Hematopoietic multipotent progenitor cell treated with erythropoietin and hydrocortisone succinate and interleukin-3 and kit ligand, for 6 days (in vitro differentiated cells): Measurements from ENCODE around the gene POU2F3.

Experiments used
- DNase-seq: peaks from one replicate; pipeline ENCODE4 v3.0.0-alpha.2; 2015

POU2F3 gene

DNA sequence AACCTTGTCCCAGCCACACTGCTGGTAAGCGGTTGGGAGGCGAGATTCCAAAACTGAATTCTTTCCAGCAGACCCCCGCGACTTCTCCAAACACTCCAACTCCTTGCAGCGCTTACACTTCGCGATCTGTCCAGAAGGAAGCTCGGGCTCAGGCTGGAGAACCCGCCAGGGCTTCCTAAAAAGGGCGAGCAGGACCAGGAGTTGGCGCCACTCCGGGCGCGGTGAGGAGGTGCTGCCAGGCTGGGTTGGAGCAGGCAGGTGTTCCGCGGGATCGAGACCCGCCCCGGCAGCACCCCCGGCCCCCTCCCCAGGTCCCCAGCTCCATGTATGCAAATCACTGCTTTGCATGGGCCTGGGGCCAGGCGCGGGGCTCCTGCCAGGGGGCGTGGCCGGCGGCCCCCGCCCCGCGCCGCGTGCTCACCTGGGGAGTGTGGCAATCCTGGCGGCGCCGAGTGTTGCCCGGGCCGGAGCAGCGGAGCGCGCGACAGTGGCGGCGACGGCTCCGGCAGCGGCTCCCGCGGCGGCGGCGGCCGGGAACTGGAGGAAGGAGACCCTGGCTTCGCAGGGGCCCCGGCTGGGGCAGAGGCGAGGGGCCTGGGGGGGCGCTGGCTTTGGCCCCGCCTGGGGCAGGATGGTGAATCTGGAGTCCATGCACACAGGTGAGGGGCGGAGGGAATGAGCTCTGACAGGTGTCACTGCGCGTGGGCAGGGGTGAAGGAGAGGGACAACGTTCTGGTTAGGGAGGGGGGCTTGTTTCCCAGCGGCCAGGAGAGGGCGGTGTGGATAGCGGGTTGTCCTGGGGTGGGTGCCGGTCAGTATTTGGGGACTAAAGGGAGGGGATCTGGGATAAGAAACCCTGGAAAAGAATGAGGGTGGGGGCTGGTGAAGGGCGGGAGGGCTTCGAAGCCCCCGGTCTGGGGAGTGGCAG is at the start of gene POU2F3:
Gene POU2F3 (plus strand): TSS at position 428 of the 928 bp plus-strand sequence. CDS start 204 bp downstream, at position 632.
- no peak for DNase-seq

DNA sequence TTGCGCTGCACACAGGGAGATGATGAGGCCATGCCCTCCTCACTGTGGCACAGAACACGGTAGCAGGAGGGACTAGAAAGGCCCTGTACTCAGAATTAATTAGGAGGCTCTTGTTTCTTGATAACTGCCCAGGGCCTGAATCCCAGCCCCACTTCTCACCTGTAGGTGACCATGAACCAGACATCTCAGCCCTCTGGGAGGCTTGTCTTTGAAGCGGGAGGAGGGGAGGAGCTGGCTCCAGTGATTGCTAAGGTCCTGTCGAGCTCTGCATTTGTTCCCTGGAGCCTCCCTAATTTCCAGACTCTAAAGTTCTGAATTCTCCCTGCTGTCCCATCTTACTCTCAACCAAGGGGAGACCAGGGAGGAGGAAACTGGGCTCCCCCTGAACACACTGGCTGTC is 48.9 kb upstream of the POU2F3 start:
- no peak for DNase-seq

DNA sequence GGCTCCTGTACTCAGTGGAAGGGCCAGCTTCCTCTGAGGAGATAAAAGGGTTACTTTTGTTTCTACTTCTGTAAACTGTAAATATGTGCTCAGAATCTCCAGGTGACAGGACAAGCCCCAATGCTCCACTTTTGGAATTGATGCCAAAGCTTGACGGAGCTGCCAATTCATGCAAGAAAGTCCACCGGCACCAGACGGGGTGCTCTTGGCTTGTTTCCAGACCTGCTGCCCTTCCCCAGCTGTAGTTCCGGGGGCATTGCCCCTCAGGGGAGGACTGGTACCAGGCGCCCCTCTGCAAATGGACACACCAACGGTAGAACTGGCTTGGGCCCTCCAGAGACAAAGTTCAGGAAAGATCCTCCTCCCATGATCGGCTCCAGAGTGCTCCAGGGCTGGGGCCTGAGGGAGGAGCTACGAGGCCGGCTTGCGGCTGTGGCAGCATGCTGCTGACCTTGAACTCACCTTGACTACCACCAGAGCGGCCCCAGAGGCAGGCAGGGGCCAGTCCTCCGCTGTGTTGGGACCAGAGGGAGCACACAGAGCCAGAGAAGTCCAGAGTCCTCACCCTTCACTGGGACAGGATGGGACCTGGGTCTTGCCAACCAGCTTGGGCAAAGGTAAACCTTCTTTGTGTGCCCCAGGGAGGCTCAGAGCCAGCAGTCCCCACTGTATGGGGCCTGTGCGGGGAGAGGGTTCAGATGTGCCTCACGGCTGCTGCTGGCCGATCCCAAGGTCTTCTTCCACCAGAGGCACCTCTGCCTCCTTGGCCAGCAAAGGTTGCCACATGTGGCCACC is 46.9 kb upstream of the POU2F3 start:
- no peak for DNase-seq

DNA sequence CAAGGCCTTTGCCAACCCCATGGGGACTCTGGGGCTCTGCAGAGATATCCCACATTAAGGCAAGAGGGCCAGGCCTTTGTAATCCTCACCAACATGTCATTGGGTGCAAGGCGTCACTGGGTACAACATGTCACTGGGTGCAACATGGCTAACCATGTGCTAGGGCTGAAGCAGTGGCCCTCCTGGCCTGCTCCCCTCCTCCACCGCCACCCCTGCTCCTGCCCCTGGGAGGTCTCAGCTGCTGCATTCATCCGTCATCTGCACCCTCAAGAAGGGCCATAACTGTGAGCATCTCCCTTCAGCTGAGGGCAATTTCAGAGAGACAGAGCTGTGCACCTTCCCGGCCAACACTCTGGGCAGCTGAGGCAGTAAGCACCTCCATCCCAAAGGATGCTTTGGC is 45.8 kb upstream of the POU2F3 start:
- no peak for DNase-seq

DNA sequence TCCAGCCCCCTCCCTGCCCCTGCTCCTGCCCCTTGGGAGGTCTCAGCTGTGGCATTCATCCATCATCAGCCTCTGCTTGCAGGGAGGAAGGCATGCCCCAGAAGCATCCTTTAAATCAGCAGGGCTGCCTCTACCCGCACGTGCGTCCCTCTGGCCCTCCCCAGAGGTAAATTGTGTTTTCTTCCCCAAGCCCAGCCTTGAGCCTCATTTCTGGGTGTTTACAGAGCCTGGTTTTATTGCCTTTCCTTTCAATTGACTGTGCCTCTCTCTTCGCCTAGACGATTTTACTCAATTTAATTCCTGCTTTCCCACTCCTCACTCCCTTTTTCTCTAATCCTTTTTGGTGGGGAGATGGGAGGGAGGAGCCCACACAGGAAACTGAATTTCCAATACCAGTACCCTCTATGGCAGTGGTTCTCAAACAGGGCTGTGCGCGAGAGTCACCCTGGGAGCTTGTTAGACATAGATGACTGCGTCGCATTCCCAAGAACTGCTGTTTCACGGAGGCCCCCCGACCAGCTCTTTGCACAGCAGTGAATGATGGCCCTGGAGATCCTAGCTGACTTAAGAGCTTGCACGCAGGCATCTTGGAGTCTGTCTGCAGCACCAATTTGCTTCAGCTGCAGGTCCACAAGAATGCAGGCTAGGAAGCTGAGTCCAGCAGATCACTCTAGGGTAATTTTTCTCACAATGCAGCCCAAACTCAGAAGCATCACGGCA is 44.2 kb upstream of the POU2F3 start:
- DNase-seq = no peak

DNA sequence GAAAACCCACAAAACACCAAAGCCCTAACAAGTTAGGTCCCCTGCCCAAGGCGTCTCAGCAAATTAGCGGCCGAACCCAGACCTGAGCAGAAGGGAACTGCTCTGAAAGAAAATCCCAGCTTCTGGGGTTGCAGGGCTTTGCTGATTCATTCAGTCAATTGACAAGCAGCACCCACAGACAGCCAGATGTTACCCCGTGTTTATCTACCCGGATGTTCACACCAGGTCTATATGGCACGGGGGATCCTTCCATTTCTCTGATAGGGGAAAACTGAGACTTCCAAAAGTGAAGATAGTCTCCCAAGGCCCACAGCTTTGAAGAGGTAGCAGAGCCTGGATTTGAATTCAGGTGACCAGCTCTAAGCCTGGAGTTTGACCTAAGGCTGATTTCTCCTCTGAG is 43.1 kb upstream of the POU2F3 start:
- peak; percentile 28 for DNase-seq

DNA sequence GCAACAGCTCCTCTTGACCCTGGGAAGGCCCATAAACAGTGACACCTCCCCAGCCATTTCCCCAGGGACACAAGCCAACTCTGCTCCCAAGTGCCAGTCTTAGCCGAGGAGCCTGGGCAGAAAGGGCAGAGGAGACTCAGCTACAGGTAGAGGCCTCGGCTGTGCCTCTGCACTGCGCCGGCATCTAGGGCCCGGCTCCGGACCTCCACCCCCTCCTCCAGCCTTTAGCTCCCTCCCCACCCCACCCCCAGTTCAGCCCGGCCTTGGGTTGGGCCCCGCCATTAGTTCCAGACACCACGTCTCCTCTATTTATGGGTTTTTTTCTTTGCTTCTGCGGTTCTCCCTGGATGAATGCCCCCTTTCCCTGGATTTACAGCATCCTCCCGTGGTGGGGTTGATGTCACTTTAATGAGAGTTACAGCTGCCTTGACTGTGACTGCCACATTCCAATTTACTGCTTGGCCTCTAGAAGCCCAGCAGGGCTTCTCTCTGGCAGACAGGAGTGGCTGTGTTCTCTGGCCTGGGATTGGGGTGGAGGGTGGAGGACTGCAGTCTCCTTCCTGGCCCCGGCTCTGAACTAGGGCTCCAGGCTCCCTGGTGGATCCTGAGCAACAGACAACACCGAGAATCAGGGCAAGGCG is 42.6 kb upstream of the POU2F3 start:
- DNase-seq = no peak

DNA sequence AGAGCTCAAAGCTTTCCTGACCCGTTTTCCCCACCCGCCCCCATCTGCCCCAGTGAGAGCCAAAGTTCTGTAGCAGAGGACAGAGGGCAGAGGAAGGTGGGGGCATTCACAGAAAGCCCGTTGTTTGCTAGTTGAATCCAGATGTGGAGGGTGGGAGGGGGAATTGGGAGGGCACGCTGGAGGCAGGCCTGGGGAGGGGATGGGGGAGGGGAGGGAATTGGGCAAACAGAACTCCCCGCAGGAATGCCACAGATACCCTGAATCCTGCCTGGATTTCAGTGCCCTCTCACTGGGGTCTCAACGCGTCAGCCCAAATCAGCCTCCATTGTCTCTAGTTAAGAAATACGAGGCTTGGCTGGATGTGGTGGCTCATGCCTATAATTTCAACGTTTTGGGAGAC is 42.0 kb upstream of the POU2F3 start:
- DNase-seq = no peak

DNA sequence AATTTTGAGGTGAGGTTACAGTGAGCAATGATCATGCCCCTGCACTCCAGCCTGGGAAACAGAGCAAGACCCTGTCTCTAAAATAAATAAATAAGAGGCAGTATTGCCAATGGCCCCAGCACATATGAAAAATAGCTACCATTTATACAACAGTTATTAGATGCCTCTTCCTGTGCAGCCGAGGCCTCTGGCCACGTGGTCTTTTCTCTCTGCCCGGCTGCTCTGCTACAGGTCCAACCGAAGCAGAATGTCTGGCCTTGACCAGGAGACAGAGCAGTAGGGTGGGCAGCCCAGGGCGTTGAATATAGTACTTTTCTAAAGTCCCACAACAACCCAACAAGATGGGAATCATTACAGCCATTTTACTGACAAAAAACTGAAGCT is 41.5 kb upstream of the POU2F3 start:
- DNase-seq = no peak

DNA sequence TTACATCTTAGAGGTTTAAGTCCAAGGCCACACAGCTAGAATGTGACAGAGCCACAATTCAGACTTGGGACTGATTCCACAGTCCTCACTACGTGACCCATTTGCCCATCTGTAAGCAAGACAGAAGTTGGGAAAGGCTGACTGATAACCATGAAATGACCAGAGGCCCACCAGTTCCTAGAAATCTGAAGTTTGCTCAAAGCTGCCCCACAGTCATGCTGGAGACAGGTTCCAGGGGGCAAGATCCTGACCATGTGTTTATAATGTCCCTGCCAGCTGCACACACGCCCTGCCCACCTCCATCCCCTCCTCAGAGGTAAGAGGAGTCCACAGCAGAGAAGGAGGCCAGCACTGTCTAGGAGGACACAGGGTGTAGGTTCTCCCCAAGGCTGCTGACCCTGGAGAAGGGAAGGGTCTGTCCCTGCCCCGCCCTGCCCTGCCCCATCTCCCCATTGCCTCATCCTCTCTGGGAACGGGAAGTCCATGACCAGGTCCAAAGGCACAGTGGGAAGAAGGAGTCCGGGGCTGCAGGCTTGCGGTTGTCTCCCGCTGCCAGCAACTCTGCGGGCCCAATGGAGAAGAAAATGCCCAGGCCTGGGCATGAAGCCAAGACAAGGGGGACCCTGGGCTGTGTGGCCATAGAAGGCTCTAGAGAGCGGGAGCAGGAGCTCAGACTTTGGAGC is 41.0 kb upstream of the POU2F3 start:
- no peak for DNase-seq

DNA sequence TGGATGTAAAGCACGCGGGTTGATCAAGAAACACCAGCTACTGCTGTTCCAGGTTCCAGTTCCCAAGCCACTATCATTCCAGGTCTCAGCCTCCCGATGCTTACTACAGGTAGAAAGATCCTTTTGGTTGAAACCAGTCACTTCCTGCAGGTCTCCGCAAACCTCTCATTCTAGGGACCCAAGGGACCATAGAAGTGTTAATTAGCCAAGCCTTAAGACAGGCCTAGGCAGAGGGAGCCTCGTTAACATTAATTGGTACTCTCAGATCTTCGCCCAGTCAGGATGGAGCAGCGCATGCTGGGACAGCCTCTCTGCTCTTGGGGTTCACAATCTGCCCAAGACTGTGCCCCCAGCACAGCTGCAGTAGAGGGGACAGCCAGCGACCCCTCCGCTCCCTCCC is 40.3 kb upstream of the POU2F3 start:
- DNase-seq = no peak

DNA sequence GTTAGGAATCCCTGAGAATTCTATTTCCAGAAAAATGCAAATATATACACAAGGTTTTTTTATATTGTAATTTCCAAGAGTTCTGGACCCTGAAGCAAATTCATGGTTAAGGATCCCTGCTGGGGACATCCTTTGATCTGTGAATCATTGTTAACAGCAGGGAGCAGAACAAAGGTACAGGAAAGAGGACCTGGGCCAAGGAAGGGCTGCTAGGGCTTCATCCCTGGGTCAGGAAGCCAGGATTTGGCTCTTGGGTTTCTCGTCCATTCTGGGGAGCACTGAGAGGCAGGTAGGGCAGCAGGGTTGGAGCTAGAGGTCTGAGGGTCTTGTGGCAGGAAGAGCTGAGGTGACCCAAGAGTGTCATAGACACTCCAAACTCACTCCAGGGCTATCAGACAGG is 39.3 kb upstream of the POU2F3 start:
- no peak for DNase-seq

DNA sequence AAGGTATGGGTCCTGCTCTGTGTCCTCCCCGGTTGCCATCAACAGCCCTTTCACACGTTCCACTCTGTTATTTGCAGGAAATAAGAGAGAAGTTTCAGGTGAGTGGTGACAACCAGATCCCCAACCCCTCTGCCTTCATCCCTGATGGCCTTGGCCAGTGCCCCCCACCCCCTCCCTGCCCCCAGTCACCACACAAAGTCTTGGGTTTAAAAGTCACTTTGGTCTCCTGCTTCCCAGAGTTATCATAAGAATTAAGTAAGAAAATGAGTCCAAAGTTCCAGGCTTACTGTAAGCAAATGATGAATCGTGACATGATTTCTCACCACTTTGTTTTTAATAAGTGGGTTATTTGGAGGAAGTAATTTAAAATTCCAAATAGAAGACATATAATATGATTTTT is 38.3 kb upstream of the POU2F3 start:
- DNase-seq = no peak

DNA sequence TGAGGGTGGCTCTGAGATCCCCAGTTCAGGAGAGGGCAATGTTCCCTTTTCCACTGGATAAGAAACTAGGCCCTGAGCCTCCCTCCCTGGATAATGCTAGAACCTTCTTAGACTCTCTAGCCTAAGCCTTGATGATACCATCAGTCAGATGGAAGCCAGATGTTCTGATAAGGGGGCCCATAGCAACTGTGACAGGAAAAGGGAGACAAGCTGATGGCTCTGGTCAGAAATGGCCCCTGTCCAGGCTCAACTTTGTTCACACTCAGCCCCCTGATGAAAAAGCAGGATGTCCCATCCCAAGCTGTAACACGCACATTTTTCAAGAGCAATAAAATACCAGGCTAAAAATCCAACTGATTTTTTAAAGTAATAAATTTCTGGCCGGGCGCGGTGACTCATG is 36.3 kb upstream of the POU2F3 start:
- no peak for DNase-seq

DNA sequence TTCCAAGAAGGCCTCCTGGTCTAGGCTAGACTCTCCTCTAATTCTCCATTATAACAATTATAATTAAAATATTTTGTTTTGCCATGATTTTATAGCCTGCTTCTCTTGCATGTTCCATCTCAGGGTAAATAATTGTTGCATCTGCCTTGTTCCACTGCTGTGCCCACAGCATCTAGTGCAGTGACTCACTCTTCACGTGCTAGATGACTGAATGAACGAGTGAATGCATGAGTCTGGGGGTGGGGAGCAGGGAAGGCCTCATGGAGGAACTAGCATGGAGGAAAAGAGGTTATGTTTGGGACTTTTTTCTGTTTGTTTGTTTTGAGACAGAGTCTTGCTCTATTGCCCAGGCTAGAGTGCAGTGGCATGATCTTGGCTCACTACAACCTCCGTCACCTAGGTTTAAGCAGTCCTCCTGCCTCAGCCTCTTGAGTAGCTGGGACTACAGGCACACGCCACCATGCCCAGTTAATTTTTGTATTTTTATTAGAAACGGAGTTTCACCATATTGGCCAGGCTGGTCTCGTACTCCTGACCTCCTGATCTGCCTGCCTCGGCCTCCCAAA is 34.3 kb upstream of the POU2F3 start:
- no peak for DNase-seq

DNA sequence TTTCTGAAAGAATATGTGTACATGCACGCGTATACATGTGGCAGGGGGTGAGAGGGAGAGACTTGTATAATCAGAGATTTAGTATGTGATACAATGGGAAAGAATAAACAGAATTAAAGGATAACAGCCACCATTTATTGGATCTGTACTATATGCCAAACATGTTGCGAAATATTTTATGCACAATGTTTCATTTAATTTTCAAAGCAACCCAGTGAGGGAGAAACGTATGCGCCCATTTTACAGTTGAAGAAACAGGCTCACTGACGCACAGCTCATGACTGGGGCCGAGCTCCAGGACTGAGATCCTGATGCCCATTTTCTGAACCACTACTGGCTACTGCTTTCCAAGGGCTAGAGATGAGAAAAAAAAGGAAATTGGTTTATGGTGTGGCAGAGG is 32.4 kb upstream of the POU2F3 start:
- peak; percentile 22 for DNase-seq

DNA sequence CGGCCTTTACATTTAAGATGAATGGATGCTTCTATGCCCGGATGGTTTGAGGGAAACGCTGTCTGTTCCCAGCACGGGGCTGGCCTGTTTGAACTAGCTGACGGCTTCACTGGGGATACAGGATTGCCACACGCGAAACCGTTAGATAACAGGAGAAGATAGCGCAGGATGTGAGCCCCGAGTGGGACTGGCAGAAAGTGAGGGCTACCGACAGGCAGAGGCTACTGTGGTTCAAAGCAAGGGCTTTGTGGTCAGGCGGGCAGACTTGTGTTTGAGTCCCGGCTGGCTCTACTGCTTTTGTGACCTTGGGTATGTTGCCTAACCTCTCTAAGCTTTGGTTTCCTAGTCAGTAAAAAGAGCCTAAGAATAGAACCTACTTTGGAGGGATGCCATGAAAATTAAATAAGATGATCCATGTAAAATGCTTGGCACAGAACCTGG is 31.9 kb upstream of the POU2F3 start:
- peak; percentile 61 for DNase-seq

DNA sequence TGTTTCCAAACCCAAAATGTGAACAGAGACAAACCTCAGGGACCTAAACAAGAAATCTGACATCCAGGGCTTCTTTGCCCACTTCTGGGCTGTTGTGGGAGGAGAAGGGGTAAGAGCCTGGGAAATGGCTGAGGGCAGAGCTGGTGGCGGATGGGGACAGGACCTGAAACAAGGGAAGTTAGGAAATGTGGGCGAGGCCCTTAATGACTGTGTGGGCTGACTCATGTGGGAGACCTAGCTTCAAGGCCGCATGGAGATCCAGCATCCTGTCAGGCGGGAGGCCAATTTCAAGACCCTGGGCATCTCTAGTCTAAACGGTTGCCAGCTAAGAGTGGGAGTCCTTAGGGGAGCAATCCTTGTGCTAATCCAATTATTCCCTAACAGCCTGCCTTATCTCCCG is 31.2 kb upstream of the POU2F3 start:
- peak; percentile 32 for DNase-seq

DNA sequence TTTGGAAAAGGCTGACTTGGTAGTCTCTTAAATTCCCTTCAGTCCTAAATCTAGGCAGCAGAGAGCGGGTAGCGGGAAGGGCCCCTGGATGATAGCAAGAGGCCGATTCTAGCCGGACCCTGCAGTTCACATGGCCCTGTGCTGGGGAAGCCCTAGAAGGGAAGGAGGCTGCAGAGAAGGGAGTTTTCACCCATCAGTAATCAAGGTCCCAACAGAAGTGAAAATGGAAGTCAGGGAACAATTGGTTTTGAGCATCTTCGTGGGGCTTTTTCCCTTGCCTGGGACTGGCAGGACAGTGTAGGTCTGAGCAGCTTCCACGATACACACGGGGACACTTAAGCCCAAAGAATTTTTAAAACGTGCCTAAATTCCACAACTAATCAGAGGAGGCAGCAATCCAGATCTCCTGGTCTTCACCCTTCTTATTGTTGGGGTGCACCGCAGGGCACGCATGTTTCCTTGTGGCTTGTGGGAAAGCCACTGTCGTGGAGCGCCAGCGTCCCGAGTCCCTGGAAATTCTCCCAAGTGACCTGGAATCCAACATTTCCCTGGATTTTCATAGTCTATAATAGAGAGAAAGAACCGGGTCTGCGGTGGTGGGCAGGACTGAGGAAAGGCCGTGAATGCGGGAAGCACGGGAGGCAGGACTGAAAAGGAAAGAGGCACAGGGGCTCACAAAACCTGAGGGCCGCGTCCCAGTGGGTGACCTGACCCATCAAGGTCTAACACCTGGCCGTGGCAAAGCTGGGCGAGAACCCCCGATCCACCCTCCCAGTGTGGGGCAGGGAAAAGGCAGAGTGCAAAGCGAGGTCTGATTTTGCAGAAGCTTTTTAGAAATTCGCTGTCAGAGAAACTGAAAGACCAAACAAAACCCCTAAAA is 30.0 kb upstream of the POU2F3 start:
- no peak for DNase-seq

DNA sequence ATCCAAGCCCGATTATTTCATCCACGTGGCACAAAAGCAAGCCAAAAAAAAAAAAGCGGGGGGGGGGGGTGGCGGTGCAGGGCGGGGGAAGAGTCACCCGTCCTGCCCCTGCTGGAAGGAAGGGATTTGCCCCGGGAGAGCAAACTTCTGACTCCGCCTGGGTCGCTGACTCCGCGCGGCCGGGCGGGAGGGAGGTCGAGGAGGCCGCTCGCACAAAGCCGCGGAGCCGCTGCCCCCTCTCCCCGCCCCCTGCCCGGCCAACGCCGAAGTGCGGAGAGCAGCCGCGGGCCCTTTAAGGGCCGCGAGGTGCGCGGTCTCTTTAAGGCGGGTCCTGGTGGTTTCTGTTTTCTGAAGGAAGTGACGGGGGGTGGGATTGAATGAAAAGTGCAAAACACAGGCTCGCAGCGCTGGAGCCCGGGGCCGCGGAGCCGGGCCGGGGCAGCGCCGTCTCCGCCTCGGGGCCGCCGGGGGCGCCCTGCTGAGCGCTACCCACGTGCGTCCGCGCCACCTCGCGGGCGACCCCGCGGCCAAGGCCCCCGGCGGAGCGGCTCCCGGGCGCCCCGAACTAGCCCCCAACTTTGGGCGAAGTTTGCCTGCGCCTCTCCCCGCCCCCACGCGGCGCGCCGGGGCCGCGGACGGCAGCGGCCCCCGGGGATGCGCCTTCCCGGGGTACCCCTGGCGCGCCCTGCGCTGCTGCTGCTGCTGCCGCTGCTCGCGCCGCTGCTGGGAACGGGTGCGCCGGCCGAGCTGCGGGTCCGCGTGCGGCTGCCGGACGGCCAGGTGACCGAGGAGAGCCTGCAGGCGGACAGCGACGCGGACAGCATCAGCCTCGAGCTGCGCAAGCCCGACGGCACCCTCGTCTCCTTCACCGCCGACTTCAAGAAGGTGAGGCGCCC is 29.1 kb upstream of the POU2F3 start, which contains the start of gene OAF:
Gene OAF (plus strand): TSS at position 407 of the 896 bp plus-strand sequence. CDS start 248 bp downstream, at position 655.
- peak; percentile 87 for DNase-seq
